Right lobe of liver (tissue), 6 donors: ENCODE measurements around the gene BRIP1. TPM values are rescaled to one million over a fixed set of nuclear protein-coding genes. Genes with fewer than 3 reads are reported as not detected.

Source experiments
- ATAC-seq, 4 donors: fragments of 200-7000 bp; cut with Tn5 transposase; one replicate each; pipeline ENCODE4 v1.9.1; 2020; ENCODE audit warnings: mild to moderate bottlenecking in 4 of 4, moderate library complexity in 4 of 4
- DNase-seq, 3 donors: peaks; one replicate each; pipeline ENCODE4 v3.0.0-alpha.2; 2020
- H3K27ac ChIP-seq, 3 donors: fragments of 200-600 bp; one replicate each; pipeline ENCODE4 v1.8.0; 2022
- H3K27me3 ChIP-seq, 2 donors: fragments of 200-600 bp; one replicate each; pipeline ENCODE4 v1.8.0; 2022
- H3K36me3 ChIP-seq, 4 donors: fragments of 200-600 bp; sonication (generic) in 1 of 4; one replicate each; pipeline versions ENCODE4 v1.5.1 to v1.8.0; 2017 to 2022; ENCODE audit warnings: control low read depth in 1 of 4
- H3K4me1 ChIP-seq, 4 donors: fragments of 200-600 bp; sonication (generic) in 1 of 4; one replicate each; pipeline versions ENCODE4 v1.5.1 to v1.8.0; 2017 to 2022; ENCODE audit warnings: control low read depth in 1 of 4
- H3K4me3 ChIP-seq, 3 donors: fragments of 200-600 bp; one replicate each; pipeline ENCODE4 v1.8.0; 2022
- H3K9me3 ChIP-seq, 4 donors: fragments of 200-600 bp; sonication (generic) in 1 of 4; one replicate each; pipeline versions ENCODE4 v1.5.1 to v1.8.0; 2017 to 2022; ENCODE audit warnings: control low read depth in 1 of 4
- POLR2A ChIP-seq: fragments of 450-650 bp; IDR thresholded peaks from one replicate; pipeline ENCODE4 v1.6.1; 2017; ENCODE audit warnings: antibody characterized with exemption, mild to moderate bottlenecking
- WGBS: methylation state at CpG from one replicate; pipeline ENCODE4 v1.1.6; 2018; ENCODE audit warnings: low coverage, low lambda C conversion rate; ENCODE audit not compliant: insufficient coverage; ENCODE audit errors: missing lambda C conversion rate; 5-methylcytosine and 5-hydroxymethylcytosine counted together
- intact Hi-C, 2 donors: fragments of 100-400 bp; cut with DNase I; formaldehyde crosslinking; loops; one replicate each; pipeline versions ENCODE4 v1.11.2 to v1.14.1; 2022
- total RNA-seq, 6 experiments: library from RNA; depleted of rRNA in 2 of 6; stranded (reverse); fragments of >200 nt in 2 of 6; fragmentation: NEBNext Ultra II Directional in 3 of 6; extraction: Animal tissue kit (Norgen Biotek cat#: 25700) in 3 of 6; gene quantifications; one replicate each; pipeline versions ENCODE4 v1.1.0 to v1.2.4, GENCODE V29; 2016 to 2023
- TF ChIP-seq, protein P1 (sequence below), 4 donors: fragments of 200-600 bp in 3 of 4; fragments of 450-650 bp in 1 of 4; IDR thresholded peaks; one replicate each; pipeline versions ENCODE4 v1.5.1 to v1.8.0; 2016 to 2022; ENCODE audit warnings: antibody characterized with exemption in 4 of 4, mild to moderate bottlenecking in 2 of 4
- donor health status: DM: no; HTN: yes; CAD: no.
- donor health status: DM: no; HTN: no; CAD: no.
- donor health status: DM: no; HTN: no; CAD: no.
- donor health status: DM: no; HTN: yes; CAD: no.
- donor health status: DM: no; HTN: yes; CAD: no.

BRIP1 gene
- total RNA-seq, 6 experiments from 2014 or later = 1.0 to 1.6 (median 1.1) TPM

DNA sequence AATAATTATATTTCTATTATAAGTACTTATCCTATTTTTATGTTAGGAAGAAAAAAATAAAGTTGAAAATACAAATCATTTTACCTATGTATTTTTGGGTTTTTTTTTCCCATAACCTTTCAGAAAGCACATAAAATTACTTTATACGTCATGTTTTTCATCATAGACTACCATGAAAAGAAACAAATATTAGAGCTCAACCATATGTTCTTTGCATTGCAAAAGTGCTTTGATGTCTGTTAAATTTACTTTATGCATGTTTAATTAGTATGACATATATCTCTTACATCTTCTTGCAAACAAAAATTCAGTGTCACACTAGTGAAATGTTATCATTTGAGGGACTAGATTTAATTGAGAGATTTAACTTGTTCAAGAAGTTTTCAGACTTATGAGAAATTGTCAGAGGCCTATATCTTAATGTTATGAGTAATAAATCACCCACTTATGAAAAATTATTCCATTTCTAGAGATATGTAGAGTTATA lies 24.0 kb downstream of the BRIP1 start:
- TF ChIP-seq, protein P1, sequence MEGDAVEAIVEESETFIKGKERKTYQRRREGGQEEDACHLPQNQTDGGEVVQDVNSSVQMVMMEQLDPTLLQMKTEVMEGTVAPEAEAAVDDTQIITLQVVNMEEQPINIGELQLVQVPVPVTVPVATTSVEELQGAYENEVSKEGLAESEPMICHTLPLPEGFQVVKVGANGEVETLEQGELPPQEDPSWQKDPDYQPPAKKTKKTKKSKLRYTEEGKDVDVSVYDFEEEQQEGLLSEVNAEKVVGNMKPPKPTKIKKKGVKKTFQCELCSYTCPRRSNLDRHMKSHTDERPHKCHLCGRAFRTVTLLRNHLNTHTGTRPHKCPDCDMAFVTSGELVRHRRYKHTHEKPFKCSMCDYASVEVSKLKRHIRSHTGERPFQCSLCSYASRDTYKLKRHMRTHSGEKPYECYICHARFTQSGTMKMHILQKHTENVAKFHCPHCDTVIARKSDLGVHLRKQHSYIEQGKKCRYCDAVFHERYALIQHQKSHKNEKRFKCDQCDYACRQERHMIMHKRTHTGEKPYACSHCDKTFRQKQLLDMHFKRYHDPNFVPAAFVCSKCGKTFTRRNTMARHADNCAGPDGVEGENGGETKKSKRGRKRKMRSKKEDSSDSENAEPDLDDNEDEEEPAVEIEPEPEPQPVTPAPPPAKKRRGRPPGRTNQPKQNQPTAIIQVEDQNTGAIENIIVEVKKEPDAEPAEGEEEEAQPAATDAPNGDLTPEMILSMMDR (IDR thresholded peaks at IDR 0.05) = no peak
- no peak for TF ChIP-seq POLR2A
- no peak for DNase-seq
- no peaks in the 10 kb centered on the region for H3K4me1 ChIP-seq
- intact Hi-C loops = loop anchor here in 1 of 2 donors (10.0 kb wide), 1 partner anchor 425 kb away; no protein-coding TSS in a partner anchor
- no peaks in the 10 kb centered on the region for H3K27me3 ChIP-seq
- no peaks in the 10 kb centered on the region for H3K36me3 ChIP-seq
- ATAC-seq = no peak
- H3K27ac ChIP-seq = no peak overlapping the region
- 89% methylated on average over 1 of the region's 1 CpG for WGBS
- H3K4me3 ChIP-seq = no peak overlapping the region
- H3K9me3 ChIP-seq = no peaks in the 10 kb centered on the region

GRCh38 chr17:61837175-61838051 lies 25.9 kb downstream of the BRIP1 start:
- Histone ChIP-seq H3K36me3 (no peaks in the 10 kb centered on the region), H3K27ac (no peak overlapping the region), H3K4me3 (no peak overlapping the region), H3K4me1 (no peaks in the 10 kb centered on the region), H3K9me3 (no peaks in the 10 kb centered on the region), H3K27me3 (no peaks in the 10 kb centered on the region)
- peak in 2 of 3 donors; percentile 52 to 58 for DNase-seq
- ATAC-seq = peak; percentile 74 to 80 (median 78)
- intact Hi-C loops = loop anchor here in 1 of 2 donors (10.0 kb wide), 1 partner anchor 423 kb away; no protein-coding TSS in a partner anchor
- WGBS = 44% methylated on average over 4 of the region's 4 CpGs
- no peak for TF ChIP-seq POLR2A
- TF ChIP-seq, protein P1 (IDR thresholded peaks at IDR 0.05) = peak; percentile 63 to 86 (median 80)

- Histone ChIP-seq H3K9me3 (no peaks in the 10 kb centered on the region), H3K4me3 (no peak overlapping the region), H3K27ac (no peak overlapping the region), H3K27me3 (no peaks in the 10 kb centered on the region), H3K4me1 (no peaks in the 10 kb centered on the region), H3K36me3 (no peaks in the 10 kb centered on the region)
- intact Hi-C loops = loop anchor here in 1 of 2 donors (10.0 kb wide), 1 partner anchor 422 kb away; no protein-coding TSS in a partner anchor
- ATAC-seq (no peak), DNase-seq (no peak)
- WGBS = 89% methylated on average over 3 of the region's 3 CpGs
- TF ChIP-seq POLR2A = no peak
Measured at GRCh38 chr17:61836266-61837174, 26.8 kb downstream of the BRIP1 start.

DNA sequence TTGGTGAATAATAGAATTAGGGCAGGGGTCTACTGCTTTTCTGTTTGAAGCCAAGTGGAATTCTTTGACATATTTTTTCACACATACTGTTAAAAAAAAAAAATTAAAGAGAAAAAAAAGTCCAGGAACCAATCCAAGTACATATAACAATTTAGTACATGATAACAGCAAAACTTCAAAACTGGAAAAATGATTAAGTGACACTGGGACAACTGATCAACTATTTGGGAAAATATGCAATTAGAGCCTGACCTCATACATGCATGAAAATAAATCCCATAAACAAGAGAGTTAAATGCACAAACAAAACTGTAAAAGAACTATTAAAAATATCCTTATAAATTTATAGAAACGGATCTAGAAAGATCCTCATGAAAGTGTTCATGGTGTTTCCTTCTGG lies 27.7 kb downstream of the BRIP1 start:
- no peak for ATAC-seq
- intact Hi-C loops = loop anchor here in 1 of 2 donors (10.0 kb wide), 1 partner anchor 421 kb away; no protein-coding TSS in a partner anchor
- no peak for TF ChIP-seq POLR2A
- TF ChIP-seq, protein P1 (IDR thresholded peaks at IDR 0.05) = no peak
- Histone ChIP-seq H3K4me1 (no peaks in the 10 kb centered on the region), H3K4me3 (no peak overlapping the region), H3K27ac (no peak overlapping the region), H3K36me3 (no peaks in the 10 kb centered on the region), H3K27me3 (no peaks in the 10 kb centered on the region), H3K9me3 (no peaks in the 10 kb centered on the region)
- no peak for DNase-seq
- 73% methylated on average over 1 of the region's 1 CpG for WGBS
